Cardiac fibroblast (primary cell): ENCODE measurements around the gene ANKRD10.

Source experiments
- DNase-seq, 2 donors: peaks; one replicate each; pipeline versions ENCODE4 v3.0.0 to v3.0.0-alpha.2; 2010; ENCODE audit warnings: low read depth in 2 of 2
- H3K4me3 ChIP-seq, 2 donors: replicated peaks in 1 of 2; 1 replicate in 1 of 2; 2 replicates in 1 of 2; pipeline ENCODE4 v1.5.1; 2011; ENCODE audit warnings: low read depth in 2 of 2, low read length in 2 of 2, mild to moderate bottlenecking in 2 of 2, moderate library complexity in 1 of 2
- CTCF ChIP-seq: IDR thresholded peaks from one replicate; pipeline ENCODE4 v1.5.1; 2011; ENCODE audit warnings: low read depth, mild to moderate bottlenecking, low read length, inconsistent platforms

Gene ANKRD10

GRCh38 chr13:110921695-110922094 lies 6.8 kb upstream of the ANKRD10 start:
- DNase-seq, result no peak
- no peak overlapping the region for H3K4me3 ChIP-seq
- TF ChIP-seq CTCF, result no peak

- H3K4me3 ChIP-seq, result no peak overlapping the region
- DNase-seq, result no peak
- TF ChIP-seq CTCF, result no peak
Measured at GRCh38 chr13:110921209-110921608, 6.3 kb upstream of the ANKRD10 start.

- no peak for DNase-seq
- no peak overlapping the region for H3K4me3 ChIP-seq
- TF ChIP-seq CTCF, result no peak
Measured at GRCh38 chr13:110920038-110920437, 5.2 kb upstream of the ANKRD10 start.

- TF ChIP-seq CTCF, result no peak
- H3K4me3 ChIP-seq, result peak overlapping the region in 1 of 2 donors; percentile 56
- peak; percentile 78 to 79 for DNase-seq
Measured at GRCh38 chr13:110916301-110917142, 1.7 kb upstream of the ANKRD10 start.

- no peak for DNase-seq
- H3K4me3 ChIP-seq, result peak overlapping the region; percentile 56
- TF ChIP-seq CTCF, result no peak
Measured at GRCh38 chr13:110915874-110916206, 971 bp upstream of the ANKRD10 start.

- peak; percentile 78 to 80 for DNase-seq
- TF ChIP-seq CTCF, result no peak
- peak overlapping the region; percentile 99 for H3K4me3 ChIP-seq
Measured at GRCh38 chr13:110914331-110915056, 375 bp downstream of the ANKRD10 start.

GRCh38 chr13:110914081-110914330 lies 863 bp downstream of the ANKRD10 start:
- TF ChIP-seq CTCF, result no peak
- no peak for DNase-seq
- H3K4me3 ChIP-seq, result peak overlapping the region; percentile 99
